ENCODE measurements around the gene GRIK1.

GRCh38 chr21:29739176-29739575, 200.6 kb downstream of the GRIK1 start:
- TF ChIP-seq CTCF (IDR thresholded peaks at IDR 0.05) (no peak), POLR2A (IDR thresholded peaks at IDR 0.05) (no peak), EP300 (IDR thresholded peaks at IDR 0.05) (no peak)

Data from tibial nerve (tissue), 4 donors.